PC-9 (cell line): ENCODE measurements around the gene ST7. TPM values are rescaled to one million over a fixed set of nuclear protein-coding genes. Genes with fewer than 3 reads are reported as not detected.
"Not testable (repeated sequence)": the region's sequence is repeated elsewhere in the genome, so short reads cannot be mapped to it uniquely, and the experiment has no call there.

ENCODE experiments used
- BruUV-seq: library from RNA; stranded (reverse); fragments of 400-500 nt; replicated peaks from 2 replicates; lab custom pipeline; 2021; lab: Mats Ljungman, UMichigan
- CTCF ChIA-PET: fragments of 300-600 bp; sonication (Branson Sonifier 250); formaldehyde crosslinking; loops from one replicate; lab custom pipeline; 2022; ENCODE audit warnings: antibody characterized with exemption; lab: Charles Lee
- POLR2A ChIA-PET: fragments of 300-600 bp; sonication (Branson Sonifier 250); formaldehyde crosslinking; loops from one replicate; lab custom pipeline; 2022; ENCODE audit warnings: antibody characterized with exemption; ENCODE audit not compliant: unreplicated experiment; lab: Charles Lee
- DNase-seq, 2 experiments: peaks; one replicate each; pipeline versions ENCODE4 v3.0.0 to v3.0.0-alpha.2; 2015 to 2022; ENCODE audit warnings: mixed read lengths in 1 of 2
- H2AFZ ChIP-seq: fragments of 200-600 bp; sonication (generic); 2 replicates; pipeline ENCODE4 v1.8.1; 2017; ENCODE audit warnings: antibody characterized with exemption
- H3F3A ChIP-seq: fragments of 200-600 bp; sonication (generic); 2 replicates; pipeline ENCODE4 v1.8.1; 2017; ENCODE audit warnings: antibody characterized with exemption, mild to moderate bottlenecking, low read depth; ENCODE audit not compliant: insufficient read depth
- H3K27ac ChIP-seq: fragments of 200-600 bp; sonication (generic); 2 replicates; pipeline ENCODE4 v1.6.1; 2016; ENCODE audit warnings: mixed run types
- H3K27me3 ChIP-seq: fragments of 200-600 bp; sonication (generic); 2 replicates; pipeline ENCODE4 v1.6.1; 2016; ENCODE audit warnings: low read depth, mixed run types; ENCODE audit not compliant: insufficient read depth
- H3K36me3 ChIP-seq: fragments of 200-600 bp; sonication (generic); 2 replicates; pipeline ENCODE4 v1.6.1; 2016; ENCODE audit warnings: low read depth, mixed run types
- H3K4me1 ChIP-seq: fragments of 200-600 bp; sonication (generic); replicated peaks from 2 replicates; pipeline ENCODE4 v1.6.1; 2016; ENCODE audit warnings: mixed run types; ENCODE audit not compliant: insufficient read depth
- H3K4me2 ChIP-seq: fragments of 200-600 bp; sonication (generic); 2 replicates; pipeline ENCODE4 v1.6.1; 2017; ENCODE audit warnings: mixed run types
- H3K4me3 ChIP-seq: fragments of 200-600 bp; sonication (generic); 2 replicates; pipeline ENCODE4 v1.6.1; 2016; ENCODE audit warnings: mixed run types
- H3K79me2 ChIP-seq: fragments of 200-600 bp; sonication (generic); 2 replicates; pipeline ENCODE4 v1.6.1; 2017; ENCODE audit warnings: low read depth, mixed run types
- H3K9me2 ChIP-seq: fragments of 200-600 bp; sonication (generic); 2 replicates; pipeline ENCODE4 v1.8.1; 2017; ENCODE audit warnings: mild to moderate bottlenecking; ENCODE audit not compliant: insufficient read depth
- H3K9me3 ChIP-seq: fragments of 200-600 bp; sonication (generic); 2 replicates; pipeline ENCODE4 v1.8.1; 2016; ENCODE audit warnings: low read depth; ENCODE audit not compliant: insufficient read depth
- H4K20me1 ChIP-seq: fragments of 200-600 bp; sonication (generic); 2 replicates; pipeline ENCODE4 v1.8.1; 2017; ENCODE audit not compliant: insufficient read depth
- EZH2 ChIP-seq: fragments of 200-600 bp; sonication (generic); IDR thresholded peaks from 2 replicates; pipeline ENCODE4 v1.8.0; 2017; ENCODE audit warnings: antibody characterized with exemption, low read depth
- intact Hi-C: fragments of 100-400 bp; cut with micrococcal nuclease; formaldehyde crosslinking; loops from one replicate; pipeline ENCODE4 v1.10.0; 2022; ENCODE audit not compliant: unreplicated experiment
- total RNA-seq: library from RNA; stranded (reverse); gene quantifications from 2 replicates; pipeline ENCODE4 v1.2.3, GENCODE V29; 2021
- TF ChIP-seq, protein P1 (sequence below): fragments of 200-600 bp; sonication (generic); conservative IDR thresholded peaks from 2 replicates; pipeline ENCODE4 v1.6.1; 2017; ENCODE audit warnings: mixed run types, antibody characterized with exemption, mild to moderate bottlenecking, moderate library complexity

The ST7 gene
- total RNA-seq, 1 experiment from 2014 or later = 25.8 TPM

DNA sequence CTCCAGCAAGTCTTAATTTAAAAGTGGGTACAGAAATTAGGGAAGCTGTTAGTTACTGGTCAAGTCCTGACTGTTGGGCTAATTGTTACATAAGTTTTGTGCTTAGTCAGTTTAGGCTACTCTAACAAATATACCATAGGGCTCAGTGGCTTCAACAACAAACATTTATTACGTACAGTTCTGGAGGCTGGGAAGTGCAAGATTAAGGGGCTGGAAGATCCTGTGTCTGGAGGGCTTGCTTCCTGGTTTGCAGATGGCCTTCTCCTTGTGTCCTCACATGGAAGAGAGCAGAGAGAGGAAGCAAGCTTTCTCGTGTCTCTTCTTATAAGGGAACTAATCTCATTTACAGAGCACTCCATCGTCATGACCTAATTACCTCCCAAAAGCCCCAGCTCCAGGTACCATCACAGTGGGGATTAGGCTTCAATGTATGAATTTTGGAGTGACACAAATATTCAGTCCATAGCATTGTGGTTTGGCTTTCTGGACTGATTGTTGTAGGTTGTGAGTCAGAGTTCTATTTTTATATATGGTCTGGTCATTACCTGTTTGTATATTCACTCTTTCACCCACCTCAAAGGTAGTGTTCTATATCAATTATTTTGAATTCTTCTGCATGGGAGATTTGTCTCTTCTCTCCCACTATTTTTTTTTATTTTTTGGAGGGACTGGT, 17.1 kb downstream of the ST7 start:
- H3K27me3 ChIP-seq = no peaks in the 10 kb centered on the region
- peaks cover 28% of the 10 kb centered on the region for H3K4me1 ChIP-seq
- no peaks in the 10 kb centered on the region for H4K20me1 ChIP-seq
- H3K9me2 ChIP-seq = no peaks in the 10 kb centered on the region
- no peaks in the 10 kb centered on the region for H3F3A ChIP-seq
- H3K36me3 ChIP-seq = no peaks in the 10 kb centered on the region
- TF ChIP-seq, protein P1, sequence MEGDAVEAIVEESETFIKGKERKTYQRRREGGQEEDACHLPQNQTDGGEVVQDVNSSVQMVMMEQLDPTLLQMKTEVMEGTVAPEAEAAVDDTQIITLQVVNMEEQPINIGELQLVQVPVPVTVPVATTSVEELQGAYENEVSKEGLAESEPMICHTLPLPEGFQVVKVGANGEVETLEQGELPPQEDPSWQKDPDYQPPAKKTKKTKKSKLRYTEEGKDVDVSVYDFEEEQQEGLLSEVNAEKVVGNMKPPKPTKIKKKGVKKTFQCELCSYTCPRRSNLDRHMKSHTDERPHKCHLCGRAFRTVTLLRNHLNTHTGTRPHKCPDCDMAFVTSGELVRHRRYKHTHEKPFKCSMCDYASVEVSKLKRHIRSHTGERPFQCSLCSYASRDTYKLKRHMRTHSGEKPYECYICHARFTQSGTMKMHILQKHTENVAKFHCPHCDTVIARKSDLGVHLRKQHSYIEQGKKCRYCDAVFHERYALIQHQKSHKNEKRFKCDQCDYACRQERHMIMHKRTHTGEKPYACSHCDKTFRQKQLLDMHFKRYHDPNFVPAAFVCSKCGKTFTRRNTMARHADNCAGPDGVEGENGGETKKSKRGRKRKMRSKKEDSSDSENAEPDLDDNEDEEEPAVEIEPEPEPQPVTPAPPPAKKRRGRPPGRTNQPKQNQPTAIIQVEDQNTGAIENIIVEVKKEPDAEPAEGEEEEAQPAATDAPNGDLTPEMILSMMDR = no peak
- no peak for TF ChIP-seq EZH2
- intact Hi-C loops = no loop called here
- H3K79me2 ChIP-seq = peaks cover 46% of the 10 kb centered on the region
- peak overlapping the region; percentile 9; the same call in 1 of the 2 replicates for H3K4me2 ChIP-seq
- no TSS peak for BruUV-seq
- H3K4me3 ChIP-seq = no peak overlapping the region
- H2AFZ ChIP-seq = no peak overlapping the region
- CTCF ChIA-PET = interaction anchor here (0.6 kb wide), 1 partner anchor 11 kb away, joined by 6 read pairs; no protein-coding TSS in a partner anchor
- no peak for DNase-seq
- no peak overlapping the region for H3K27ac ChIP-seq
- POLR2A ChIA-PET = interaction anchor here (0.6 kb wide), 1 partner anchor 17 kb away, joined by 17 read pairs; no protein-coding TSS in a partner anchor
- no peaks in the 10 kb centered on the region for H3K9me3 ChIP-seq

DNA sequence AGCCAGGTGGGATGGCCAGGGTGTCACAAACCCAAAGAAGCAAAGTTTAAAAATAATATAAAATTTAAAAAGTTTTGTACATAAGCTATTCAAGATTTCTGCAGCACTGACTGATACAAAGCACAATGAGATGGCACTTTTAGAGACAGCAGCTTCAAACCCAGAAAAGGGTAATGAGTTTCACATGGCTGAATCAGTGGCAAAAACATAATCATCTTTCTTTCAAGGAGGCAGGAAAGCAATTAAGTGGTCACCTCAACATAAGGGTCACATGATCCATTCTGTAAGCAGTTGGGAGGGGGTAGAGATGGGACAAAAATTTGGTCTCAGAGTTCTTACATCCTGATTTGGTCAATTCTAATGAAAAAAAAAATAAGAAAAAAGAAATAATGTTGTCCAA, 17.9 kb downstream of the ST7 start:
- POLR2A ChIA-PET = interaction anchor here (0.6 kb wide), 2 partner anchors 17 kb away, joined by 4 to 17 read pairs; no protein-coding TSS in a partner anchor
- H2AFZ ChIP-seq, CTCF ChIA-PET, H3K36me3 ChIP-seq, H3K27me3 ChIP-seq, H3K9me3 ChIP-seq, H3K4me3 ChIP-seq, BruUV-seq, H3K4me2 ChIP-seq, DNase-seq, intact Hi-C loops, H4K20me1 ChIP-seq, H3K9me2 ChIP-seq, H3K27ac ChIP-seq, H3F3A ChIP-seq: not testable (repeated sequence)
- Histone ChIP-seq H3K4me1 (peaks cover 28% of the 10 kb centered on the region), H3K79me2 (peaks cover 48% of the 10 kb centered on the region)

DNA sequence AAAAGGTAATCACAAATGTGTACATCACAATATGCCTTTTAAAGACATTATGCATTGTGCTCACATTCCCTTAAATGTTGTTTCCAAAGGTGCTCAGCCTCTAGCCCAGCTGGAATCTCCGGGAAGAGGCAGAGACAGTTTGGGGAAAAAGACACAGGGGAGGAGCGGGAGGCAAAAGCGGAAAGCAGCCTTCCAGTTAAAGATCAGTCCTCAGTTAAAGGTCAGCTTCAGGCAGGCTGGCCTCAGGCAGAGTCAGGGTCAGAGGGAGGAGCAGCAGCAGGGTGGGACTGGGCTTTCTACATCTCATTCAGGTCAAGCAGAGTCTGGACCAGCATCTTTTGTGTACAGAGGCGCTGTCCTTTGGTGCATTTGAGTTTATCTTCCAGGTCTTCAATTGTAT, 18.6 kb downstream of the ST7 start:
- Histone ChIP-seq H2AFZ (no peak overlapping the region), H3K27ac (no peak overlapping the region), H3F3A (no peaks in the 10 kb centered on the region), H3K9me2 (no peaks in the 10 kb centered on the region), H3K4me2 (no peak overlapping the region), H3K79me2 (peaks cover 49% of the 10 kb centered on the region), H3K4me3 (no peak overlapping the region), H3K36me3 (no peaks in the 10 kb centered on the region), H4K20me1 (no peaks in the 10 kb centered on the region), H3K27me3 (no peaks in the 10 kb centered on the region), H3K9me3 (no peaks in the 10 kb centered on the region), H3K4me1 (peaks cover 28% of the 10 kb centered on the region)
- intact Hi-C loops = no loop called here
- CTCF ChIA-PET = no interaction called here
- POLR2A ChIA-PET = interaction anchor here (0.6 kb wide), 1 partner anchor 16 kb away, joined by 4 read pairs; no protein-coding TSS in a partner anchor
- no TSS peak for BruUV-seq
- DNase-seq = no peak
- TF ChIP-seq EZH2 = no peak
- TF ChIP-seq, protein P1 = no peak

DNA sequence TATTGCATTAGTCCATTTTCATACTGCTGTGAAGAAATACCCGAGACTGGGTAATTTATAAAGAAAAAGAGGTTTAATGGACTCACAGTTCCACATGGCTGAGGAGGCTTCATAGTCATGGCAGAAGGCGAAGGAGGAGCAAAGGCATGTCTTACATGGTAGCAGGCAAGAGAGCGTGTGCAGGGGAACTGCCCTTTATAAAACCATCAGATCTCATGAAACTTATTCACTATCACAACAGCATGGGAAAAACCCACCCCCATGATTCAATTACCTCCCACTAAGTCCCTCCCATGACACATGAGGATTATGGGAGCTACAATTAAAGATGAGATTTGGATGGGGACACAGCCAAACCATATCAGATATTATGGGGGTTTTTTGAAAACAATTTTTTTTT, 21.7 kb downstream of the ST7 start:
- Histone ChIP-seq H3K4me1 (peaks cover 19% of the 10 kb centered on the region), H3K79me2 (peaks cover 23% of the 10 kb centered on the region)
- H3K27me3 ChIP-seq, BruUV-seq, H3K9me2 ChIP-seq, DNase-seq, H3K27ac ChIP-seq, H2AFZ ChIP-seq, intact Hi-C loops, H3F3A ChIP-seq, H3K9me3 ChIP-seq, H4K20me1 ChIP-seq, H3K36me3 ChIP-seq, H3K4me2 ChIP-seq, CTCF ChIA-PET, POLR2A ChIA-PET, H3K4me3 ChIP-seq: not testable (repeated sequence)
